Endothelial cell of umbilical vein (primary cell): ENCODE measurements around the gene MTA1. TPM values are rescaled to one million over a fixed set of nuclear protein-coding genes. Genes with fewer than 3 reads are reported as not detected.

ENCODE experiments used
- BruUV-seq: library from RNA; stranded (reverse); fragments of 400-500 nt; replicated peaks from 2 replicates; lab custom pipeline; 2021; lab: Mats Ljungman, UMichigan
- CTCF ChIA-PET: fragments of 300-600, 350-600 bp; sonication (Branson Sonifier 250); formaldehyde crosslinking; loops from one replicate; lab custom pipeline; 2021; ENCODE audit warnings: antibody characterized with exemption, inconsistent platforms; lab: Charles Lee
- POLR2A ChIA-PET: fragments of 300-600, 350-600 bp; sonication (Branson Sonifier 250); formaldehyde crosslinking; loops from one replicate; lab custom pipeline; 2021; ENCODE audit warnings: antibody characterized with exemption, inconsistent platforms; lab: Charles Lee
- DNase-seq: peaks from one replicate; pipeline ENCODE4 v3.0.0-alpha.2; 2011; ENCODE audit warnings: low read depth, low spot score
- FAIRE-seq: peaks from 2 replicates; lab custom pipeline; 2011; peaks lifted over from hg19 to GRCh38; lab: Jason Lieb, UNC
- H2AFZ ChIP-seq: 2 replicates; pipeline ENCODE4 v1.6.0; 2012; ENCODE audit warnings: low read depth, low read length, control low read depth, inconsistent platforms
- H3K27ac ChIP-seq: 2 replicates; pipeline ENCODE4 v1.5.1; 2011; ENCODE audit warnings: low read depth, mild to moderate bottlenecking, control low read depth, low read length, moderate library complexity; ENCODE audit not compliant: insufficient read depth
- H3K27me3 ChIP-seq, 2 experiments: 2 replicates each; pipeline versions ENCODE4 v1.6.0 to v1.6.1; 2011; ENCODE audit warnings: low read length in 2 of 2, mixed read lengths in 1 of 2; ENCODE audit not compliant: control insufficient read depth in 2 of 2, insufficient read depth in 2 of 2
- H3K36me3 ChIP-seq, 2 experiments: 2 replicates in 1 of 2; 3 replicates in 1 of 2; pipeline ENCODE4 v1.5.1; 2011; ENCODE audit warnings: low read length in 2 of 2, mild to moderate bottlenecking in 1 of 2, moderate library complexity in 1 of 2; ENCODE audit not compliant: control insufficient read depth in 2 of 2, insufficient read depth in 2 of 2; ENCODE audit errors: extremely low read depth in 1 of 2
- H3K4me1 ChIP-seq: 3 replicates; pipeline ENCODE4 v1.5.1; 2011; ENCODE audit warnings: mild to moderate bottlenecking, low read length; ENCODE audit not compliant: control insufficient read depth, insufficient read depth; ENCODE audit errors: extremely low read depth
- H3K4me2 ChIP-seq: 2 replicates; pipeline ENCODE4 v1.6.1; 2011; ENCODE audit warnings: low read length, control low read depth, mixed read lengths; ENCODE audit not compliant: insufficient read depth
- H3K4me3 ChIP-seq, 3 experiments: fragments of 200-600 bp in 1 of 3; sonication (generic), shearing (Covaris generic) in 1 of 3; replicated peaks in 1 of 3; 2 replicates each; pipeline ENCODE4 v1.5.1; 2011 to 2016; ENCODE audit warnings: control low read depth in 3 of 3, low read length in 3 of 3, mild to moderate bottlenecking in 2 of 3, inconsistent platforms in 1 of 3, low read depth in 1 of 3, moderate library complexity in 1 of 3; ENCODE audit not compliant: insufficient read depth in 1 of 3
- H3K79me2 ChIP-seq: 2 replicates; pipeline ENCODE4 v1.6.0; 2012; ENCODE audit warnings: low read length, inconsistent platforms; ENCODE audit not compliant: control insufficient read depth, insufficient read depth
- H3K9ac ChIP-seq: replicated peaks from 2 replicates; pipeline ENCODE3; 2011; ENCODE audit warnings: low read length, control low read depth; ENCODE audit not compliant: insufficient read depth; ENCODE audit errors: extremely low read depth
- H3K9me1 ChIP-seq: replicated peaks from 3 replicates; pipeline ENCODE4 v1.6.0; 2011; ENCODE audit warnings: mild to moderate bottlenecking, low read length; ENCODE audit not compliant: control insufficient read depth, insufficient read depth; ENCODE audit errors: extremely low read depth
- H3K9me3 ChIP-seq: replicated peaks from 2 replicates; pipeline ENCODE4 v1.5.1; 2012; ENCODE audit warnings: low read length, inconsistent platforms; ENCODE audit not compliant: control insufficient read depth, insufficient read depth
- H4K20me1 ChIP-seq: replicated peaks from 2 replicates; pipeline ENCODE3; 2011; ENCODE audit warnings: mild to moderate bottlenecking, low read length; ENCODE audit not compliant: control insufficient read depth, insufficient read depth; ENCODE audit errors: extremely low read depth
- EZH2 ChIP-seq: IDR thresholded peaks from 2 replicates; pipeline ENCODE4 v1.6.1; 2012; ENCODE audit warnings: borderline replicate concordance, low read depth, mild to moderate bottlenecking, moderate library complexity, low read length, inconsistent platforms; ENCODE audit not compliant: severe bottlenecking
- FOS ChIP-seq: IDR thresholded peaks from 2 replicates; pipeline ENCODE4 v1.6.1; 2011; ENCODE audit warnings: mild to moderate bottlenecking, low read length, moderate library complexity, borderline replicate concordance; ENCODE audit not compliant: insufficient read depth
- JUN ChIP-seq: IDR thresholded peaks from 2 replicates; pipeline ENCODE4 v1.6.1; 2011; ENCODE audit warnings: borderline replicate concordance, low read depth; ENCODE audit not compliant: insufficient read length, insufficient read depth
- dilution Hi-C: fragments of 300-500 bp; cut with MboI; formaldehyde crosslinking; loops from one replicate; pipeline ENCODE4 v1.15.0; 2019; ENCODE audit warnings: low sequenced_read_pairs; ENCODE audit not compliant: extremely low pct_ligation_motif_present
- intact Hi-C: fragments of 100-400 bp; cut with micrococcal nuclease; formaldehyde crosslinking; loops from one replicate; pipeline ENCODE4 v1.10.0; 2022
- polyA plus RNA-seq, 4 experiments: library from polyadenylated mRNA; depleted of rRNA in 3 of 4; stranded (reverse) in 3 of 4; unstranded in 1 of 4; fragments of >200 nt; gene quantifications; 2 replicates each; pipeline versions ENCODE4 v1.2.1 to v1.2.3, GENCODE V29; 2011 to 2012; ENCODE audit warnings: missing spikeins in 1 of 4
- total RNA-seq: library from RNA; stranded (reverse); gene quantifications from 2 replicates; pipeline ENCODE4 v1.2.3, GENCODE V29; 2021
- TF ChIP-seq, protein P1 (sequence below), 2 donors: IDR thresholded peaks; 1 replicate in 1 of 2; 2 replicates in 1 of 2; pipeline ENCODE4 v1.5.1; 2011; ENCODE audit warnings: low read length in 2 of 2, mild to moderate bottlenecking in 2 of 2, moderate library complexity in 2 of 2, control low read depth in 1 of 2, inconsistent platforms in 1 of 2, low read depth in 1 of 2; ENCODE audit not compliant: insufficient read depth in 1 of 2; ENCODE audit errors: extremely low read depth in 1 of 2

MTA1 gene
- total and polyA plus RNA-seq, 2 donors (not counting 3 experiments of a cell fraction or from before 2014, with no cell fraction given): 85.2 to 167 TPM

DNA sequence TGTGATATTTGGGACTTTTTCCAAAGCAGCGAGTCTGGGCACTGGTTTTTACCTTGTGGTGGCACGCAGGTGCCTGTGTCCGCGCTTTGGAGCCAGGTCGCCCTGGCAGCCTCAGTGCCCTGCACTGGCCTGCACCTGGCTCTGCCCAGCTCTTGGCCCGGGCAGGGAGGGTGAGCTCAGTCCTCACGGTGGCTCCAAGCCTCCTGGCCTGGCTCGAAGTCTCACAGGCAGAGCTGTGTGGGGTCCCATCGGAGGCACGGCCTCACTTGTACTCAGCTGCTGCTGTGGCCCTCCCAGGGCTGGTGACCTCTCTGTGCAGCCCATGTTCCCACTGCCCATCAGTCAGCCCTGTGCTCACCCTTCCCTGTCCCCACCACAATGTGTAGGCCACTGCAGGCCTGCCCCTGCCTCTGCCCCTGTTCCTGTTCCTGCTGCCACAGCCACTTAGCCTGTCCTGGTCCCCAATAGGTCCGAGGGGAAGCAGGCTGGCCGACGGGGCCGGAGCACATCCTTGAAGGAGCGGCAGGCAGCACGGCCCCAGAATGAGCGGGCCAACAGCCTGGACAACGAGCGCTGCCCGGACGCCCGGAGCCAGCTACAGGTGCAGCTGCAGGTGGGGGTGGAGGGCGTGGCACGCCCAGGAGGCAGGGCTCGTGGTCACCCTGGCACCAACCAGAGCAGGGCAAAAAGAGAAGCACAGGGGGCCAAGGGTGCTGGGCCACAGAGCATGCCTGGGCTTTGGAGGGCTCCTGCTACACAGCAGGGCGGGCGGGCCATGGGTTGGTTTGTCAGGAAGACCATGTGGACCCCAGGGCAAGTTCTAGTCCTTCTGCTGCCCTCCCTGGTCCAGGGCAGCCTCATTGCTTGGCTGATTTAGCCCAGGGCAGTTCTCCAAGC is 37.9 kb upstream of the MTA1 start:
- Histone ChIP-seq H3K27ac (no peak overlapping the region), H4K20me1 (no peaks in the 10 kb centered on the region), H3K4me2 (no peak overlapping the region), H3K4me1 (no peaks in the 10 kb centered on the region), H3K36me3 (peaks cover 0 to 6% of the 10 kb centered on the region in 2 experiments), H2AFZ (no peak overlapping the region), H3K4me3 (no peak overlapping the region), H3K9me1 (no peaks in the 10 kb centered on the region), H3K79me2 (no peaks in the 10 kb centered on the region), H3K27me3 (no peaks in the 10 kb centered on the region), H3K9ac (no peak overlapping the region), H3K9me3 (no peaks in the 10 kb centered on the region)
- DNase-seq (no peak), FAIRE-seq (no peak)
- dilution Hi-C loops: no loop called here
- intact Hi-C loops: no loop called here
- ChIA-PET POLR2A (no interaction called here), CTCF (interaction anchor here (2.3 kb wide), 1 partner anchor 108 kb away, joined by 6 read pairs; no protein-coding TSS in a partner anchor)
- TF ChIP-seq JUN (no peak), FOS (no peak), EZH2 (no peak)
- TF ChIP-seq, protein P1, sequence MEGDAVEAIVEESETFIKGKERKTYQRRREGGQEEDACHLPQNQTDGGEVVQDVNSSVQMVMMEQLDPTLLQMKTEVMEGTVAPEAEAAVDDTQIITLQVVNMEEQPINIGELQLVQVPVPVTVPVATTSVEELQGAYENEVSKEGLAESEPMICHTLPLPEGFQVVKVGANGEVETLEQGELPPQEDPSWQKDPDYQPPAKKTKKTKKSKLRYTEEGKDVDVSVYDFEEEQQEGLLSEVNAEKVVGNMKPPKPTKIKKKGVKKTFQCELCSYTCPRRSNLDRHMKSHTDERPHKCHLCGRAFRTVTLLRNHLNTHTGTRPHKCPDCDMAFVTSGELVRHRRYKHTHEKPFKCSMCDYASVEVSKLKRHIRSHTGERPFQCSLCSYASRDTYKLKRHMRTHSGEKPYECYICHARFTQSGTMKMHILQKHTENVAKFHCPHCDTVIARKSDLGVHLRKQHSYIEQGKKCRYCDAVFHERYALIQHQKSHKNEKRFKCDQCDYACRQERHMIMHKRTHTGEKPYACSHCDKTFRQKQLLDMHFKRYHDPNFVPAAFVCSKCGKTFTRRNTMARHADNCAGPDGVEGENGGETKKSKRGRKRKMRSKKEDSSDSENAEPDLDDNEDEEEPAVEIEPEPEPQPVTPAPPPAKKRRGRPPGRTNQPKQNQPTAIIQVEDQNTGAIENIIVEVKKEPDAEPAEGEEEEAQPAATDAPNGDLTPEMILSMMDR (IDR thresholded peaks at IDR 0.05; ENCODE audit: extremely low read depth in 1 of 2, insufficient read depth in 1 of 2, low read depth in 1 of 2, low read length in 2 of 2): no peak
- BruUV-seq: no TSS peak
